ENCODE measurements around the gene EPB41L1.

EPB41L1 gene

DNA sequence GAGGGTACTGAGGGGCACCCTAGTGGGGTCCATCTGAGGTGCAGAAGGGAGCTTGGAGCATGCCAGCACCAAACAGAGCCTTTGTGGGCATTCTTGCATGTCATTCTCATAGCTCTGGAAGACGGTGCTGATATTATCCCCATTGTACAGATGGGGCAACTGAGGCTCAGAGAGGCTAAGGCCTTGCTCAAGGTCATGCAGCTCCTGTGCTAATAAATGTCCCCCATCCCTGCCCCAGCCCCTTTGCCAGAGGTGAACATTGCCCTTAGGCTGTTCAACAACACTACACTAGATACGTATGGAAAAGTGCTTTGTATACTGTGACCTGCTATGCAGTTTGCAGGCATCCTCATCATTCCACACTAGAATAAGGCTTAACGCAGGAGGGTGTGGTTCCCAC is 5.5 kb upstream of the EPB41L1 start:
- TF ChIP-seq EP300 (IDR thresholded peaks at IDR 0.05; ENCODE audit: borderline replicate concordance) = no peak
- no peak for TF ChIP-seq TCF12 (IDR thresholded peaks at IDR 0.05; ENCODE audit: low read depth)
- no peak for TF ChIP-seq MAX (IDR thresholded peaks at IDR 0.05)
- TF ChIP-seq TEAD4 (IDR thresholded peaks at IDR 0.05) = no peak

DNA sequence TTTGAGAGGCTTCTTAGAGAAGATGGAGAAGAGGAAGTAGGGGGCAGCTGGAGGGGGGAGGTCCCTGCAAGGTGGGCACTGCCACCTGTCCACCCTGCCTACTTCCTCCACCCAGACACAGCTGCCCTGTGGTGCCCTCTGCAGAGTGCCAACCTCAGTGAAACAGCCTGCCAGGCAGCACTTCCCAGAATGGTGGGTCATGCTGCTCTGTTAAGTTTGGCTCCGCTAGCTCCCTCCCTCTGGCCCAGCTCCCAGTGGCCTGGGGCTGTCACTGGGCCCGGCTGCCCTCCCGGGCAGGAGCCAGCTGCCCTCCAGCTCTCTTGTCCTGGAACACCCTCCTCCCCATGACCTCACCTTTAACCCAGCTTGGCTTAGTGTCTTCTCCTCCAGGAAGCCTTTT is 5.1 kb upstream of the EPB41L1 start:
- TF ChIP-seq YY1 (IDR thresholded peaks at IDR 0.05; ENCODE audit: low read depth) (no peak), EGR1 (IDR thresholded peaks at IDR 0.05) (no peak), NFIC (IDR thresholded peaks at IDR 0.05) (no peak), RAD21 (IDR thresholded peaks at IDR 0.05; ENCODE audit: low read depth) (no peak), CREB1 (IDR thresholded peaks at IDR 0.05; ENCODE audit: low read depth) (no peak), TEAD4 (IDR thresholded peaks at IDR 0.05) (no peak), ZBTB7A (IDR thresholded peaks at IDR 0.05; ENCODE audit: low read depth) (no peak), FOXM1 (IDR thresholded peaks at IDR 0.05; ENCODE audit: borderline replicate concordance, low read depth) (no peak), EP300 (IDR thresholded peaks at IDR 0.05; ENCODE audit: borderline replicate concordance) (no peak), REST (IDR thresholded peaks at IDR 0.05; ENCODE audit: low read depth) (no peak), CEBPB (IDR thresholded peaks at IDR 0.05) (no peak), TAF1 (IDR thresholded peaks at IDR 0.05; ENCODE audit: low read depth) (no peak), TCF12 (IDR thresholded peaks at IDR 0.05; ENCODE audit: low read depth) (no peak), MAX (IDR thresholded peaks at IDR 0.05) (no peak)
- TF ChIP-seq, protein P1, sequence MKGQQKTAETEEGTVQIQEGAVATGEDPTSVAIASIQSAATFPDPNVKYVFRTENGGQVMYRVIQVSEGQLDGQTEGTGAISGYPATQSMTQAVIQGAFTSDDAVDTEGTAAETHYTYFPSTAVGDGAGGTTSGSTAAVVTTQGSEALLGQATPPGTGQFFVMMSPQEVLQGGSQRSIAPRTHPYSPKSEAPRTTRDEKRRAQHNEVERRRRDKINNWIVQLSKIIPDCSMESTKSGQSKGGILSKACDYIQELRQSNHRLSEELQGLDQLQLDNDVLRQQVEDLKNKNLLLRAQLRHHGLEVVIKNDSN (IDR thresholded peaks at IDR 0.05) = no peak

DNA sequence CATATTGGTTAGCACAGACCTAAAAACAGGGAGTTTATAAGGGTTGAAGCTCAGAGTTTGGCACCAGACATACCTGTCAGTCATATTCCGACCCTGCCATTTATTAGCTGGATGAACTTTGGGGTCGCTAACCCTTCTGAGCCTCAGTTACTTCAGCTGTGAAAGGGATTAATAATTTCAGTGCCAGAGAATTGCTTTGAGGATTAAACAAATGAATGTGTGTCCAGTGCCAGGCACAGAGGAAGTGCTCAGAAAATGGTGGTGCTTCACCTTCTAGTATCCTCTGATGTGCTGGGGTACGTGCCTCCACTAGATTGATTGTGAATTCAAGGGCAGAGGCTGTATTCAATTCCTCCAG is 4.1 kb upstream of the EPB41L1 start:
- TF ChIP-seq EGR1 (IDR thresholded peaks at IDR 0.05) = no peak
- TF ChIP-seq TEAD4 (IDR thresholded peaks at IDR 0.05) = no peak
- TF ChIP-seq YY1 (IDR thresholded peaks at IDR 0.05; ENCODE audit: low read depth) = no peak
- TF ChIP-seq CEBPB (IDR thresholded peaks at IDR 0.05) = no peak
- no peak for TF ChIP-seq RAD21 (IDR thresholded peaks at IDR 0.05; ENCODE audit: low read depth)
- no peak for TF ChIP-seq CREB1 (IDR thresholded peaks at IDR 0.05; ENCODE audit: low read depth)
- no peak for TF ChIP-seq NFIC (IDR thresholded peaks at IDR 0.05)
- TF ChIP-seq EP300 (IDR thresholded peaks at IDR 0.05; ENCODE audit: borderline replicate concordance) = no peak
- TF ChIP-seq, protein P1 (IDR thresholded peaks at IDR 0.05) = no peak
- TF ChIP-seq REST (IDR thresholded peaks at IDR 0.05; ENCODE audit: low read depth) = no peak
- TF ChIP-seq TCF12 (IDR thresholded peaks at IDR 0.05; ENCODE audit: low read depth) = no peak
- TF ChIP-seq TAF1 (IDR thresholded peaks at IDR 0.05; ENCODE audit: low read depth) = no peak
- TF ChIP-seq ZBTB7A (IDR thresholded peaks at IDR 0.05; ENCODE audit: low read depth) = no peak
- TF ChIP-seq MAX (IDR thresholded peaks at IDR 0.05) = no peak
- no peak for TF ChIP-seq FOXM1 (IDR thresholded peaks at IDR 0.05; ENCODE audit: borderline replicate concordance, low read depth)

DNA sequence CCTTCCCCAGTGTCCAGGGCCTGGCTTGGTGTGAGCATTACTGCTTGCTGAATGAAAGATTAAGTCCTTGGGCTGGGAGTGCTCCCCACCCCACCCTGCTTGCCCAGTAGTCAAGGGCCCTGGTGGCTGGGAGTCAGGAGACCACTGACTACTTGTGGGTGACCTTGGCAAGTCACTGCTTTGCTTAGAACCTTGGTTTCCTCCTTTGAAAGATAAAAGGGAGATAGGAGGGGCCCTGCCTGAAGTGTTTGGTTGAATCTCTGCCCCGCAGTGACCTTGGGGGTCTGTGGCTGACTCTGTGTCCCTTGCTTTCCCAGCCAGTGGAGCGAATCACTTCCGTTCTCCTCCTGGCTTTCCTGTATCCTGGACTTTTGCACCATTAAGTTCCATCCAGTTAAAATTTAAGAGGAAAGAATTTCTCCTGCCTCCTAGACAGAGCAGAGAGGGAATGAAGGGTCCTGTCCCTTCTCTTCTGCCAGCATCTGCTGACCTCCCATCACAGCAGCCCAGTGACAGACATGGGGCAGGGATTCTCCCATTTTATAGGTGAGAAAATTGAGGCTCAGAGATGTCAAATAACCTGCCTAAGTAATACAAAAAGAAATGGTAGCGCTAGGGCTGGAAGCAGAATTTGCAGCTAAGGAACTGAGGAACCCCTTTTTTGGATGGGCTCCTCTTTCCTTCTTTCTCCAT is 3.5 kb upstream of the EPB41L1 start:
- no peak for TF ChIP-seq REST (IDR thresholded peaks at IDR 0.05; ENCODE audit: low read depth)
- no peak for TF ChIP-seq EGR1 (IDR thresholded peaks at IDR 0.05)
- no peak for TF ChIP-seq TCF12 (IDR thresholded peaks at IDR 0.05; ENCODE audit: low read depth)
- TF ChIP-seq YY1 (IDR thresholded peaks at IDR 0.05; ENCODE audit: low read depth) = no peak
- no peak for TF ChIP-seq TEAD4 (IDR thresholded peaks at IDR 0.05)
- no peak for TF ChIP-seq FOXM1 (IDR thresholded peaks at IDR 0.05; ENCODE audit: borderline replicate concordance, low read depth)
- no peak for TF ChIP-seq EP300 (IDR thresholded peaks at IDR 0.05; ENCODE audit: borderline replicate concordance)

All from Ishikawa (cell line).